Mesenchymal stem cell (in vitro differentiated cells and primary cell): ENCODE data around the gene HSPB2. TPM values are rescaled to one million over a fixed set of nuclear protein-coding genes. Genes with fewer than 3 reads are reported as not detected.

ENCODE experiments used
- DNase-seq: peaks from one replicate; pipeline ENCODE4 v3.0.0-alpha.2; 2013
- H2AFZ ChIP-seq: one replicate; pipeline ENCODE4 v1.6.1; 2013; ENCODE audit warnings: low read depth, mild to moderate bottlenecking, control low read depth, inconsistent platforms, low read length, moderate library complexity
- H2AK5ac ChIP-seq: 2 replicates; pipeline ENCODE4 v1.6.1; 2013; ENCODE audit warnings: low read length, moderate library complexity, mild to moderate bottlenecking, inconsistent platforms; ENCODE audit not compliant: severe bottlenecking
- H2BK120ac ChIP-seq: one replicate; pipeline ENCODE4 v1.6.1; 2013; ENCODE audit warnings: low read depth, mild to moderate bottlenecking, inconsistent platforms, low read length, moderate library complexity
- H2BK12ac ChIP-seq, 2 experiments: one replicate each; pipeline ENCODE4 v1.6.1; 2013; ENCODE audit warnings: inconsistent platforms in 2 of 2, low read length in 2 of 2, mild to moderate bottlenecking in 2 of 2, moderate library complexity in 2 of 2, control low read depth in 1 of 2
- H2BK15ac ChIP-seq: one replicate; pipeline ENCODE4 v1.6.1; 2013; ENCODE audit warnings: mild to moderate bottlenecking, low read depth, inconsistent platforms; ENCODE audit not compliant: poor library complexity, severe bottlenecking
- H2BK5ac ChIP-seq: 2 replicates; pipeline ENCODE4 v1.6.1; 2013; ENCODE audit warnings: low read depth, mild to moderate bottlenecking, low read length, control low read depth, inconsistent platforms; ENCODE audit not compliant: poor library complexity, severe bottlenecking
- H3K14ac ChIP-seq, 2 experiments: one replicate each; pipeline ENCODE4 v1.6.1; 2013; ENCODE audit warnings: inconsistent platforms in 2 of 2, low read length in 2 of 2, control low read depth in 1 of 2, mild to moderate bottlenecking in 1 of 2, moderate library complexity in 1 of 2
- H3K18ac ChIP-seq, 2 experiments: one replicate each; pipeline ENCODE4 v1.6.1; 2013; ENCODE audit warnings: inconsistent platforms in 2 of 2, low read length in 2 of 2, control low read depth in 1 of 2, low read depth in 1 of 2, mild to moderate bottlenecking in 1 of 2
- H3K23ac ChIP-seq, 2 experiments: one replicate each; pipeline ENCODE4 v1.6.1; 2013; ENCODE audit warnings: inconsistent platforms in 2 of 2, low read length in 2 of 2, mild to moderate bottlenecking in 2 of 2, moderate library complexity in 2 of 2, control low read depth in 1 of 2
- H3K27ac ChIP-seq: 2 replicates; pipeline ENCODE4 v1.5.1; 2013; ENCODE audit warnings: mild to moderate bottlenecking, moderate library complexity, low read length, control low read depth, inconsistent platforms; ENCODE audit not compliant: poor library complexity, severe bottlenecking
- H3K27me3 ChIP-seq, 2 experiments: 2 replicates each; pipeline versions ENCODE4 v1.6.1 to v1.7.0; 2013; ENCODE audit warnings: low read length in 2 of 2, mild to moderate bottlenecking in 2 of 2, moderate library complexity in 2 of 2, control low read depth in 1 of 2, inconsistent platforms in 1 of 2; ENCODE audit not compliant: control insufficient read depth in 1 of 2, insufficient read depth in 1 of 2
- H3K36me3 ChIP-seq, 2 experiments: 2 replicates each; pipeline versions ENCODE4 v1.6.1 to v1.7.0; 2013; ENCODE audit warnings: low read length in 2 of 2, control low read depth in 1 of 2, inconsistent platforms in 1 of 2, low read depth in 1 of 2, mild to moderate bottlenecking in 1 of 2; ENCODE audit not compliant: insufficient read depth in 2 of 2, control insufficient read depth in 1 of 2
- H3K4ac ChIP-seq, 2 experiments: one replicate each; pipeline ENCODE4 v1.6.1; 2013; ENCODE audit warnings: inconsistent platforms in 2 of 2, low read length in 2 of 2, mild to moderate bottlenecking in 2 of 2, moderate library complexity in 2 of 2, control low read depth in 1 of 2, low read depth in 1 of 2
- H3K4me1 ChIP-seq: 2 replicates; pipeline ENCODE4 v1.6.1; 2013; ENCODE audit warnings: low read depth, low read length, control low read depth; ENCODE audit not compliant: control insufficient read depth, insufficient read depth
- H3K4me2 ChIP-seq: 2 replicates; pipeline ENCODE4 v1.6.1; 2013; ENCODE audit warnings: low read length, mild to moderate bottlenecking, inconsistent platforms; ENCODE audit not compliant: poor library complexity, severe bottlenecking
- H3K4me3 ChIP-seq, 2 experiments: 2 replicates each; pipeline versions ENCODE4 v1.5.1 to v1.7.0; 2013; ENCODE audit warnings: low read length in 2 of 2, mild to moderate bottlenecking in 2 of 2, control low read depth in 1 of 2, low read depth in 1 of 2; ENCODE audit not compliant: insufficient read depth in 1 of 2
- H3K79me1 ChIP-seq: replicated peaks from 2 replicates; pipeline ENCODE4 v1.6.1; 2013; ENCODE audit warnings: mild to moderate bottlenecking, control low read depth, low read length, inconsistent platforms; ENCODE audit not compliant: poor library complexity, severe bottlenecking
- H3K9ac ChIP-seq: 2 replicates; pipeline ENCODE4 v1.7.0; 2013; ENCODE audit warnings: mild to moderate bottlenecking, low read length, moderate library complexity
- H3K9me3 ChIP-seq: 2 replicates; pipeline ENCODE4 v1.7.0; 2013; ENCODE audit warnings: mild to moderate bottlenecking, low read length; ENCODE audit not compliant: control insufficient read depth
- H4K8ac ChIP-seq: one replicate; pipeline ENCODE4 v1.6.1; 2013; ENCODE audit warnings: inconsistent platforms, mild to moderate bottlenecking, low read length, moderate library complexity
- H4K91ac ChIP-seq: one replicate; pipeline ENCODE4 v1.6.1; 2013; ENCODE audit warnings: mild to moderate bottlenecking, low read length, inconsistent platforms
- WGBS: methylation state at CpG from one replicate; pipeline ENCODE4 v1.1.7; 2013; ENCODE audit warnings: mixed read lengths; 5-methylcytosine and 5-hydroxymethylcytosine counted together
- polyA plus RNA-seq, 2 experiments: library from polyadenylated mRNA; stranded (reverse); fragments of 200-250 nt; gene quantifications; one replicate each; pipeline ENCODE4 v1.2.3, GENCODE V29; 2013

HSPB2 gene, protein sequence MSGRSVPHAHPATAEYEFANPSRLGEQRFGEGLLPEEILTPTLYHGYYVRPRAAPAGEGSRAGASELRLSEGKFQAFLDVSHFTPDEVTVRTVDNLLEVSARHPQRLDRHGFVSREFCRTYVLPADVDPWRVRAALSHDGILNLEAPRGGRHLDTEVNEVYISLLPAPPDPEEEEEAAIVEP
- 0.10 TPM for polyA plus RNA-seq (2013, experiment 1 of 2)
- not detected for polyA plus RNA-seq (2013, experiment 2 of 2)

DNA sequence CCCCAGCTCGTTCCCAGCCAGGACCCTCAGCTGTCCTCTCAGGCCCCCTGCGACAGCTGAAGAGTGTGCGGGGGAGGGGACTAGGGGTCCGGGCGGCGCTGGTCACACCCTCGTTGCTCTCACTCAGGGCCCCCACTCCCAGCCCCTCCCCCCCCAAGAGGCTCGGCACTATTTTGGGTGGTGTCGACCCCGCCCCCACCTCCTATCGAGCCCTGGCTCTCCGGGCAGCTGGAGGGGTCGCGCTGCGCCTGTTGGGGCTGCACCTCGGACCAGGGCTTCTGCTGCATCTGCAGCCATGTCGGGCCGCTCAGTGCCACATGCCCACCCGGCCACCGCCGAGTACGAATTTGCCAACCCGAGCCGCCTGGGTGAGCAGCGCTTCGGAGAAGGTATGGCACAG, at the start of gene HSPB2:
Gene HSPB2 (plus strand): TSS at position 200 of the 400 bp plus-strand sequence. CDS start 96 bp downstream, at position 296.
- Histone ChIP-seq H3K36me3 (peaks cover 0 to 49% of the 10 kb centered on the region in 2 experiments), H3K27me3 (peaks cover 0 to 17% of the 10 kb centered on the region in 2 experiments), H3K4me3 (peak within 1 kb of the TSS in 1 of 2 experiments; percentile 86), H4K91ac (peak within 1 kb of the TSS; percentile 77), H2AK5ac (no peak within 1 kb of the TSS), H3K18ac (peak within 1 kb of the TSS; percentile 19 to 70), H3K23ac (no peak within 1 kb of the TSS), H3K9me3 (no peaks in the 10 kb centered on the region), H3K9ac (peak within 1 kb of the TSS; percentile 97), H3K4ac (peak within 1 kb of the TSS; percentile 46 to 73), H3K14ac (no peak within 1 kb of the TSS), H3K79me1 (no peaks in the 10 kb centered on the region), H2AFZ (no peak within 1 kb of the TSS), H2BK120ac (peak within 1 kb of the TSS; percentile 27), H3K27ac (no peak within 1 kb of the TSS), H4K8ac (peak within 1 kb of the TSS; percentile 78), H2BK5ac (no peak within 1 kb of the TSS), H3K4me2 (peak within 1 kb of the TSS; percentile 26), H2BK12ac (peak within 1 kb of the TSS in 1 of 2 experiments; percentile 70), H2BK15ac (no peak within 1 kb of the TSS), H3K4me1 (peaks cover 10% of the 10 kb centered on the region)
- no peak for DNase-seq
- WGBS: 79% methylated on average over 22 of the region's 26 CpGs

DNA sequence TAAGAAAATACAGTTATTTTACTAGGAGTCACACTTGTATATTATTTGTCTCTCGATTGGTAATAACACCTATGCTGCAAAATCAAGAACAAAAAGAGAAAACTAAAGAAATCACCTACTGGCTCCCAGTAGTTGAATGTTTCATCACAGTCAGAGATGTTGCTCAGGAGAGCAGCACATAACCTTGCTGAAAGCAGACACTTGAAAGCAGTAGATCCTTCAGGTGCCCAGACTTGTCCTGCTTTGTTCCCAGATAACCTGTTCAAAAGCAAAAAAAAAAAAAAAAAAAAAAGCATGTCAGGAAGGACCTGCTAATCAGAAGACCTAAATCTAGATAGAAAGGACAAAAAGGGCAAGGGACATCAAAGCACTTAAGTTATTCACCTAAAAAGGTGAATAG, 42.4 kb upstream of the HSPB2 start:
- Histone ChIP-seq H3K36me3 (peaks cover 7 to 40% of the 10 kb centered on the region in 2 experiments), H3K27me3 (no peaks in the 10 kb centered on the region), H4K8ac (no peak overlapping the region), H2BK12ac (no peak overlapping the region), H3K4me3 (peak overlapping the region in 1 of 2 experiments; percentile 94), H3K4me2 (no peak overlapping the region), H2BK15ac (no peak overlapping the region), H3K9ac (peak overlapping the region; percentile 92), H4K91ac (no peak overlapping the region), H3K14ac (no peak overlapping the region), H3K4ac (no peak overlapping the region), H2BK120ac (no peak overlapping the region), H3K4me1 (peaks cover 3% of the 10 kb centered on the region), H3K79me1 (peaks cover 12% of the 10 kb centered on the region), H3K18ac (no peak overlapping the region), H3K9me3 (no peaks in the 10 kb centered on the region), H3K27ac (no peak overlapping the region), H2BK5ac (no peak overlapping the region), H3K23ac (no peak overlapping the region), H2AFZ (no peak overlapping the region), H2AK5ac (no peak overlapping the region)
- WGBS: 100% methylated on average over 1 of the region's 1 CpG
- no peak for DNase-seq

- Histone ChIP-seq H3K4me3 (peak overlapping the region in 1 of 2 experiments; percentile 94), H3K36me3 (peaks cover 7 to 40% of the 10 kb centered on the region in 2 experiments), H3K4ac (no peak overlapping the region), H2AFZ (peak overlapping the region; percentile 97), H2BK12ac (no peak overlapping the region), H3K14ac (no peak overlapping the region), H3K23ac (no peak overlapping the region), H2AK5ac (no peak overlapping the region), H2BK120ac (no peak overlapping the region), H3K27ac (peak overlapping the region; percentile 35), H2BK15ac (no peak overlapping the region), H4K8ac (no peak overlapping the region), H3K18ac (no peak overlapping the region), H4K91ac (no peak overlapping the region), H3K27me3 (no peaks in the 10 kb centered on the region), H2BK5ac (no peak overlapping the region), H3K4me1 (peaks cover 3% of the 10 kb centered on the region), H3K9ac (peak overlapping the region; percentile 92), H3K4me2 (peak overlapping the region; percentile 77), H3K79me1 (peaks cover 12% of the 10 kb centered on the region), H3K9me3 (no peaks in the 10 kb centered on the region)
- no peak for DNase-seq
These were observed 42.0 kb upstream of the HSPB2 start for GRCh38 chr11:111870522-111870885.

DNA sequence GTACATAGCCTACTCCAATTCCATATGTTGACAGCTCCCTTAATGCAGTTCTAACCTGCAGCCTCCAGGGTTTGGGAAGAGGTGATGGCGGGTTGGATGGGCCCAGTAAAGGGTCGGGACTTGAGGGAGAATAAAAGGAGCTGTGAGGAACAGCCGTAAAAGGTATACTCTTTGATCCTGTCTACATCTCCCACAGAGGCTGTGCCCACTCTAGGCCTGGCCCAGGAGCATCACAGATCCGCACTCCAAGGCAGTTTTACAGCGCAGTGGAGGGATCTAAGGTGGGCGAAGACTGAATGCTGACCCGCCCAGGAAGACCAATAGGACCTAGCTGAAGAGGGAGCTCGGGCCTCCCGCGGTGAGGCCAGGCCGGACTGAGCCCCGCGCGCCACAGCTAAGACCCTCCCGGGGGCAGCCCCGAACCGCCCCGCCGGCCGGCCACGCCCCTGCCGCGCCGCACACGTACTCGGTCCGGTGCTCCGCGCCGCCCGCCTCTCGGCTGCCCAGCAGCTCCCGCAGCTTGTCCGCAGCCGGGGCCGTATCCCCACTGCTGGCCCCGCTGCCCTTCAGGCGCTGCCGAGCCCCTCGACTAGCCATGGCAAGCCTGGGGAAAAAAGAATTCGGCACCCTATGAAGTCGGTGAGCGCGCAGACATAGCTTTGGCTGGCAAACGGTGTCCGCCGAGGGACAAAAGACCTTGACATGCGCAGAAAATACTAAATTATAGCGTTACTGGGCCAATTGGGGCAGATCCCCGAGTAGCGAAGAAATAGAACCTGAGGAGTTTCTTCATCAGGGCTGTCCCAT, 41.4 kb upstream of the HSPB2 start, which contains the start of gene ALG9:
Gene ALG9 (minus strand): TSS at position 696 of the 807 bp plus-strand sequence. CDS start 99 bp downstream, at position 597.
- peak within 1 kb of the TSS; percentile 99 for H4K8ac ChIP-seq
- under 1% methylated on average over 50 of the region's 51 CpGs for WGBS

More for the DNA sequence above, 41.4 kb upstream of the HSPB2 start, which contains the start of gene ALG9:
- Histone ChIP-seq H3K4ac (peak within 1 kb of the TSS; percentile 76 to 95), H4K91ac (peak within 1 kb of the TSS; percentile 94), H2BK12ac (peak within 1 kb of the TSS in 1 of 2 experiments; percentile 77), H3K27me3 (no peaks in the 10 kb centered on the region), H3K4me3 (peak within 1 kb of the TSS; percentile 94 to 98), H3K4me2 (peak within 1 kb of the TSS; percentile 77), H3K9me3 (no peaks in the 10 kb centered on the region), H2BK5ac (peak within 1 kb of the TSS; percentile 93), H3K4me1 (peaks cover 3% of the 10 kb centered on the region), H2AK5ac (no peak within 1 kb of the TSS), H2BK15ac (no peak within 1 kb of the TSS), H2AFZ (peak within 1 kb of the TSS; percentile 97), H3K14ac (peak within 1 kb of the TSS in 1 of 2 experiments; percentile 100), H3K27ac (peak within 1 kb of the TSS; percentile 83), H3K36me3 (peaks cover 7 to 40% of the 10 kb centered on the region in 2 experiments), H3K23ac (peak within 1 kb of the TSS in 1 of 2 experiments; percentile 85), H3K79me1 (peaks cover 12% of the 10 kb centered on the region), H3K18ac (peak within 1 kb of the TSS; percentile 99 to 100), H3K9ac (peak within 1 kb of the TSS; percentile 92), H2BK120ac (peak within 1 kb of the TSS; percentile 2)
- DNase-seq: peak; percentile 89
